ENCODE data around the gene PLD3. TPM values are rescaled to one million over a fixed set of nuclear protein-coding genes. Genes with fewer than 3 reads are reported as not detected.

PLD3 gene
- total RNA-seq, 1 experiment from 2014 or later, result 95.4 TPM

DNA sequence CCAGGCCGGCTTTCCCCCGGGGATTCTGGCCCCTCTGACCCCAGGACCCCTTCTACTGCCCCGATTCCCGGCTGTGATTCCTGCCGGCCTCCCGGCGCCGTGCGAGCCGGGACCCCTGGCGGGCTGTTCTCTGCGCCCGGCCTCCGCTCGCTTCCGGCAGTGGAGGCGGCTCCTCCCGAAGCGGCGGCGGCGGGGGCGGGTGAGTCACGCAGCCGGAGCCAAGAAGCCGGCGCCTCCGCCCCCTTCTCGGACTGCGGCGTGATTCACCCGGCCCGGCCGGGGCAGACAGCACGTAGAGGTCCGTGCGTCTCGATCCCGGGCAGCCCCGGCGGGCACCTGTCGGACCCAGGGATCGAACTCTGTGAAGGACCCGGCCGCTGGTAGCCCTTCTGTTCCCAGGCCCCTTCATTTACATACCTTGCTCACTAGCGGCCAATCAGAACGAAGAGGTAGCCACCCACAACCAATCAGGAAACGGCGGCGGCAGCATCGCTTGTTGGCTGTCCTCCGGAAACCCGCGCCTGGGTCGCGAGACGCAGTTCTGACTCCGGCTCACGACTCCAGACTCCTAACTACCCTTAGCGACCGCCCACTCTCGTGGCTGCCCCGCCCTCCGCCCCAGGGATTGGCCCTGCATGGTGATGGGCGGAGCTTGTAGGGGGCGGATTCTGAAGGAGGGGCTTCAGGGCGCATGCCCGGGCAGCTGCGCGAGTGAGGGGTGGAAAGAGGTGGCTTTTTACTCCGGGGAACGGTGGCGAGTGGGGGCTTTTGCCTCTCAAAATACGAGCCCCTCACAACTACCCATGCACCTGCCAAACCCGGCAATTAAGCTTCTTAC lies 77.2 kb downstream of the PLD3 start, which contains the start of gene SERTAD1:
TSS of gene SERTAD1 (minus strand) at position 543 of the 838 bp plus-strand sequence. CDS start 2,446 bp downstream, outside the sequence.
- ATAC-seq (peak; percentile 77), DNase-seq (peak; percentile 96)
- H4K20me1 ChIP-seq (ENCODE audit: low read length), result no peaks in the 10 kb centered on the region
- peak within 1 kb of the TSS; percentile 98 for H3K4me2 ChIP-seq (ENCODE audit: low read length)
- no peaks in the 10 kb centered on the region for H3K27me3 ChIP-seq (ENCODE audit: low read length)
- no peaks in the 10 kb centered on the region for H3K9me3 ChIP-seq (ENCODE audit: low read length)
- POLR2A ChIA-PET (ENCODE audit: unreplicated experiment), result interaction anchor here (0.6 to 0.7 kb wide), 5 partner anchors 17 to 455 kb away, joined by 3 to 13 read pairs (median 3); no protein-coding TSS in a partner anchor
- peaks cover 8% of the 10 kb centered on the region; the same call in 1 of the 2 replicates for H3K36me3 ChIP-seq (ENCODE audit: low read depth, low read length)
- peaks cover 33% of the 10 kb centered on the region for H3K79me2 ChIP-seq (ENCODE audit: low read length)
- peak within 1 kb of the TSS; percentile 64 for H3K27ac ChIP-seq (ENCODE audit: low read length)
- peak within 1 kb of the TSS; percentile 97 for H3K4me3 ChIP-seq (ENCODE audit: low read length)
- BruUV-seq (replicated peaks), result TSS peak; percentile 62
- H3K9me2 ChIP-seq (replicated peaks; ENCODE audit: low read length), result no peaks in the 10 kb centered on the region
- no peaks in the 10 kb centered on the region for H3F3A ChIP-seq (ENCODE audit: low read length, unreplicated experiment)
- TF ChIP-seq EZH2 (IDR thresholded peaks at IDR 0.05; ENCODE audit: low read length, unreplicated experiment), result no peak
- TF ChIP-seq, protein P1, sequence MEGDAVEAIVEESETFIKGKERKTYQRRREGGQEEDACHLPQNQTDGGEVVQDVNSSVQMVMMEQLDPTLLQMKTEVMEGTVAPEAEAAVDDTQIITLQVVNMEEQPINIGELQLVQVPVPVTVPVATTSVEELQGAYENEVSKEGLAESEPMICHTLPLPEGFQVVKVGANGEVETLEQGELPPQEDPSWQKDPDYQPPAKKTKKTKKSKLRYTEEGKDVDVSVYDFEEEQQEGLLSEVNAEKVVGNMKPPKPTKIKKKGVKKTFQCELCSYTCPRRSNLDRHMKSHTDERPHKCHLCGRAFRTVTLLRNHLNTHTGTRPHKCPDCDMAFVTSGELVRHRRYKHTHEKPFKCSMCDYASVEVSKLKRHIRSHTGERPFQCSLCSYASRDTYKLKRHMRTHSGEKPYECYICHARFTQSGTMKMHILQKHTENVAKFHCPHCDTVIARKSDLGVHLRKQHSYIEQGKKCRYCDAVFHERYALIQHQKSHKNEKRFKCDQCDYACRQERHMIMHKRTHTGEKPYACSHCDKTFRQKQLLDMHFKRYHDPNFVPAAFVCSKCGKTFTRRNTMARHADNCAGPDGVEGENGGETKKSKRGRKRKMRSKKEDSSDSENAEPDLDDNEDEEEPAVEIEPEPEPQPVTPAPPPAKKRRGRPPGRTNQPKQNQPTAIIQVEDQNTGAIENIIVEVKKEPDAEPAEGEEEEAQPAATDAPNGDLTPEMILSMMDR (conservative IDR thresholded peaks at IDR 0.05; ENCODE audit: low read depth, low read length), result peak; percentile 62
- peak within 1 kb of the TSS; percentile 97 for H2AFZ ChIP-seq (ENCODE audit: low read length)
- intact Hi-C loops (cut with micrococcal nuclease), result no loop called here
- peaks cover 12% of the 10 kb centered on the region for H3K4me1 ChIP-seq (ENCODE audit: insufficient read depth, low read length)
- CTCF ChIA-PET, result no interaction called here
- peak within 1 kb of the TSS; percentile 83 for H3K9ac ChIP-seq (ENCODE audit: low read length)

Small RNA genes within 50 kb of the gene (microRNA-seq; reads per million reads assigned to microRNA genes)
- gene MIR6796 (ENCODE audit: unreplicated experiment), result not detected

Other genes starting within 250 kb of the PLD3 start
- gene MAP3K10, start 157.3 kb upstream of the PLD3 start, total RNA-seq (2014; rRNA removed), result 11.2 and 13.0 TPM in 2 replicates
- 0.15 and 0.17 TPM in 2 replicates for gene TTC9B, start 130.3 kb upstream of the PLD3 start, total RNA-seq (2014; rRNA removed)
- not detected in 2 replicates for gene CCNP, start 122.0 kb upstream of the PLD3 start, total RNA-seq (2014; rRNA removed)
- gene AKT2, start 63.4 kb upstream of the PLD3 start, total RNA-seq (2014; rRNA removed), result 80.6 and 84.9 TPM in 2 replicates
- 13.9 and 18.2 TPM in 2 replicates for gene C19orf47, start 298 bp upstream of the PLD3 start, total RNA-seq (2014; rRNA removed)
- gene HIPK4, start 41.5 kb downstream of the PLD3 start, total RNA-seq (2014; rRNA removed), result 0.46 TPM in 1 of 2 replicates, not detected in the other
- 2.2 and 2.7 TPM in 2 replicates for gene PRX, start 64.7 kb downstream of the PLD3 start, total RNA-seq (2014; rRNA removed)
- gene SERTAD1, start 77.3 kb downstream of the PLD3 start, total RNA-seq (2014; rRNA removed), result 16.1 and 16.8 TPM in 2 replicates
- gene SERTAD3, start 95.6 kb downstream of the PLD3 start, total RNA-seq (2014; rRNA removed), result 7.9 and 12.9 TPM in 2 replicates
- gene BLVRB, start 117.0 kb downstream of the PLD3 start, total RNA-seq (2014; rRNA removed), result 196 and 246 TPM in 2 replicates
- gene SPTBN4, start 118.3 kb downstream of the PLD3 start, total RNA-seq (2014; rRNA removed), result 0.81 and 1.9 TPM in 2 replicates
- gene SHKBP1, start 228.2 kb downstream of the PLD3 start, total RNA-seq (2014; rRNA removed), result 43.0 and 63.2 TPM in 2 replicates